ENCODE data around the gene RTKN. TPM values are rescaled to one million over a fixed set of nuclear protein-coding genes. Genes with fewer than 3 reads are reported as not detected.

The RTKN gene
- total and polyA plus RNA-seq, 9 of the 15 experiments (the other 6 are each of a cell fraction or from before 2014, with no cell fraction given), result 0.14 to 6.9 (median 3.6) TPM

DNA sequence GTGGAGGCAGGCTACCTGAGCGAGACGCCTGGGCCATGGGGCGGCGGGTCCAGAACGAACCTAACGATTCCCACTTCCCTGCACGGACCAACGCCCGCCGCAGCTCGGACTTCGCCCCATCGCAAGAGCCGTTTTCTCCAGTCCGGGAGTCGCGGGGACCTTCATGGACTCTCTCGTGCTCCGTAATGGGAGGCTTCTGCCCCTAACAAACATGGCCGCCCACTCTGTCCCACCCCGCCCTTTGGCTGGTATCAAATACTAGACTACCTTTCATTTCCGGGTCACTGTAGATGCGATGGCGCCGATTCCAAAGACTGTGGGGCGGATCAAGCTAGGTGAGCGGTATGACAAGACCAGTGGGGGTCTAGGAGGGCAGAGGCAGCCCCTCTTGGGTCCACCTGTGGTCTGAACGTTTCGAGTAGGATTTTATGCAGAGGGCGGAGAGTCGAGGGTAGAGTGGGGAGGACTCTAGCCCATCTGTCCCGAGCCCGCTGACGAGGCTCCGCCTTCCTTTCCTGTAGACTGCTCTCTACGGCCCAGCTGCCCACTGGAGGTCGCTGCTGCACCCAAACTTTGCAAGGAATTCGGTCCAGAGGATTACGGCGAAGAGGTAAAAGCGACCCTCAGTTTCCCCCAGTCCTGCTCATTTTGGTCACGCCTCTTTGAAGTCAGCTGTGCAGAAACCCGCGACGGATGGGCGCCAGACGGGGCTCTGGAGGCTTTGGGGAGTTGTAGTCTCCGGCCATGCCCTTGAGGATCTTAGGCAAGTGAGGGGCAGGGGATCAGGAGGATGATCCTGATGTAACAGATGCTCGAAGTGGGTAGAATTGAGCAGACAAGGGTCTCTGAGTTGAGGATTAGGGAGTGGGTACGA is 41.3 kb upstream of the RTKN start, which contains the start of the genes CCDC142 and TTC31 (continued):
- TF ChIP-seq PHF20 (IDR thresholded peaks at IDR 0.05; ENCODE audit: partially characterized antibody) (peak; percentile 68), GABPA (tag; conservative IDR thresholded peaks at IDR 0.05; ENCODE audit: low read depth) (peak; percentile 98), RCOR1 (IDR thresholded peaks at IDR 0.05; ENCODE audit: borderline replicate concordance in 1 of 2, low read depth in 2 of 2, low read length in 2 of 2) (peak in 1 of 2 experiments; percentile 27; a peak in 2 of 4 replicates), ZNF24 (IDR thresholded peaks at IDR 0.05) (0 out of 2 replicates have a peak, but pooled peaks have one; percentile 29), POLR2AphosphoS5 (IDR thresholded peaks at IDR 0.05; ENCODE audit: control insufficient read depth, insufficient read depth, low read depth, low read length) (peak; percentile 81), ZNF780A (CRISPR knock-in tag; IDR thresholded peaks at IDR 0.05) (no peak), EGR1 (conservative IDR thresholded peaks at IDR 0.05) (no peak), ATF1 (CRISPR knock-in tag; IDR thresholded peaks at IDR 0.05) (no peak), ATF1 (tag; IDR thresholded peaks at IDR 0.05) (peak; percentile 82), PHF8 (IDR thresholded peaks at IDR 0.05; ENCODE audit: borderline replicate concordance, low read length) (peak; percentile 63; the same call in 1 of the 2 replicates), TRIM24 (IDR thresholded peaks at IDR 0.05) (peak in 1 of 2 experiments; percentile 11; a peak in 1 of 4 replicates), ZNF165 (CRISPR knock-in tag; IDR thresholded peaks at IDR 0.05; ENCODE audit: borderline replicate concordance) (no peak), HMGN3 (IDR thresholded peaks at IDR 0.05; ENCODE audit: borderline replicate concordance, extremely low read depth, insufficient read length, low read depth, low read length) (peak; percentile 54), CXXC5 (CRISPR knock-in tag; IDR thresholded peaks at IDR 0.05) (0 out of 2 replicates have a peak, but pooled peaks have one; percentile 59), YBX1 (IDR thresholded peaks at IDR 0.05) (no peak), SMARCA5 (IDR thresholded peaks at IDR 0.05) (no peak), SRSF3 (IDR thresholded peaks at IDR 0.05; ENCODE audit: insufficient read depth, low read length) (no peak), U2AF1 (optimal IDR thresholded peaks at IDR 0.05; ENCODE audit: low read depth, low read length) (no peak), SUPT5H (IDR thresholded peaks at IDR 0.05) (peak; percentile 88), TAF7 (tag; IDR thresholded peaks at IDR 0.05) (peak; percentile 82), MAFF (IDR thresholded peaks at IDR 0.05; ENCODE audit: low read length) (no peak), ARNT (IDR thresholded peaks at IDR 0.05) (peak; percentile 73 to 81), C11orf30 (IDR thresholded peaks at IDR 0.05; ENCODE audit: low read depth) (peak; percentile 98), ZFX (CRISPR knock-in tag; IDR thresholded peaks at IDR 0.05) (peak; percentile 82)
- TF ChIP-seq, protein P1, sequence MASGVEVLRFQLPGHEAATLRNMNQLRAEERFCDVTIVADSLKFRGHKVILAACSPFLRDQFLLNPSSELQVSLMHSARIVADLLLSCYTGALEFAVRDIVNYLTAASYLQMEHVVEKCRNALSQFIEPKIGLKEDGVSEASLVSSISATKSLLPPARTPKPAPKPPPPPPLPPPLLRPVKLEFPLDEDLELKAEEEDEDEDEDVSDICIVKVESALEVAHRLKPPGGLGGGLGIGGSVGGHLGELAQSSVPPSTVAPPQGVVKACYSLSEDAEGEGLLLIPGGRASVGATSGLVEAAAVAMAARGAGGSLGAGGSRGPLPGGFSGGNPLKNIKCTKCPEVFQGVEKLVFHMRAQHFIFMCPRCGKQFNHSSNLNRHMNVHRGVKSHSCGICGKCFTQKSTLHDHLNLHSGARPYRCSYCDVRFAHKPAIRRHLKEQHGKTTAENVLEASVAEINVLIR (CRISPR knock-in tag; IDR thresholded peaks at IDR 0.05), result 0 out of 2 replicates have a peak, but pooled peaks have one; percentile 3
- TF ChIP-seq, protein P2, sequence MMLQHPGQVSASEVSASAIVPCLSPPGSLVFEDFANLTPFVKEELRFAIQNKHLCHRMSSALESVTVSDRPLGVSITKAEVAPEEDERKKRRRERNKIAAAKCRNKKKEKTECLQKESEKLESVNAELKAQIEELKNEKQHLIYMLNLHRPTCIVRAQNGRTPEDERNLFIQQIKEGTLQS (IDR thresholded peaks at IDR 0.05), result no peak
- TF ChIP-seq, protein P2 (CRISPR knock-in tag; conservative IDR thresholded peaks at IDR 0.05), result 0 out of 2 replicates have a peak, but pooled peaks have one; percentile 54
- TF ChIP-seq, protein P3, sequence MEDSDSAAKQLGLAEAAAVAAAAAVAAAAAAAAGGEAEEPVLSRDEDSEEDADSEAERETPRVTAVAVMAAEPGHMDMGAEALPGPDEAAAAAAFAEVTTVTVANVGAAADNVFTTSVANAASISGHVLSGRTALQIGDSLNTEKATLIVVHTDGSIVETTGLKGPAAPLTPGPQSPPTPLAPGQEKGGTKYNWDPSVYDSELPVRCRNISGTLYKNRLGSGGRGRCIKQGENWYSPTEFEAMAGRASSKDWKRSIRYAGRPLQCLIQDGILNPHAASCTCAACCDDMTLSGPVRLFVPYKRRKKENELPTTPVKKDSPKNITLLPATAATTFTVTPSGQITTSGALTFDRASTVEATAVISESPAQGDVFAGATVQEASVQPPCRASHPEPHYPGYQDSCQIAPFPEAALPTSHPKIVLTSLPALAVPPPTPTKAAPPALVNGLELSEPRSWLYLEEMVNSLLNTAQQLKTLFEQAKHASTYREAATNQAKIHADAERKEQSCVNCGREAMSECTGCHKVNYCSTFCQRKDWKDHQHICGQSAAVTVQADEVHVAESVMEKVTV (CRISPR knock-in tag; IDR thresholded peaks at IDR 0.05), result peak; percentile 76

Measured in K562 (cell line).